Uterus (tissue), 2 donors: ENCODE measurements around the gene AVPR2.

ENCODE experiments used
- POLR2A ChIP-seq, 2 donors: fragments of 450-650 bp; IDR thresholded peaks; one replicate each; pipeline ENCODE4 v1.6.1; 2016; ENCODE audit warnings: antibody characterized with exemption in 2 of 2, mild to moderate bottlenecking in 1 of 2, moderate library complexity in 1 of 2
- TF ChIP-seq, protein P1 (sequence below), 4 experiments: fragments of 200-600 bp in 2 of 4; fragments of 450-650 bp in 2 of 4; sonication (generic) in 2 of 4; IDR thresholded peaks; one replicate each; pipeline ENCODE4 v1.5.1; 2016 to 2019; ENCODE audit warnings: antibody characterized with exemption in 4 of 4, mild to moderate bottlenecking in 2 of 4, moderate library complexity in 1 of 4

DNA sequence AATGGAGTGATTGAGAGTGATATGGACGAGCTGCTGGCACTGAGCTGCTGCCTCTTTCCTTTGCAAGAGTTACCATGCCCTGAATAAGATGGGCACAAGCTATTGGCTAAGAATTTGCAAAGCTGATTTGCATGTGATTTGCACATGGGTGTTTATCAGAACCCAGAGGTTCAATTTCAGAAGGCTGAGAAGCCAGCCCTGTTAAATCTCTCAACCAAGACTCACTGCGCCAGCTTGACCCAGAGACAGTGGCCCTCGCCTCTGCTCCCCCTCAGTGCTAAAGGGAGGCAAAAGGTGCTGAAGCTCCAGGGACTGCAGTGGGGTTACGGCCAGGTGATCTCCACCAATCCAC lies 20.9 kb downstream of the AVPR2 start:
- TF ChIP-seq, protein P1, sequence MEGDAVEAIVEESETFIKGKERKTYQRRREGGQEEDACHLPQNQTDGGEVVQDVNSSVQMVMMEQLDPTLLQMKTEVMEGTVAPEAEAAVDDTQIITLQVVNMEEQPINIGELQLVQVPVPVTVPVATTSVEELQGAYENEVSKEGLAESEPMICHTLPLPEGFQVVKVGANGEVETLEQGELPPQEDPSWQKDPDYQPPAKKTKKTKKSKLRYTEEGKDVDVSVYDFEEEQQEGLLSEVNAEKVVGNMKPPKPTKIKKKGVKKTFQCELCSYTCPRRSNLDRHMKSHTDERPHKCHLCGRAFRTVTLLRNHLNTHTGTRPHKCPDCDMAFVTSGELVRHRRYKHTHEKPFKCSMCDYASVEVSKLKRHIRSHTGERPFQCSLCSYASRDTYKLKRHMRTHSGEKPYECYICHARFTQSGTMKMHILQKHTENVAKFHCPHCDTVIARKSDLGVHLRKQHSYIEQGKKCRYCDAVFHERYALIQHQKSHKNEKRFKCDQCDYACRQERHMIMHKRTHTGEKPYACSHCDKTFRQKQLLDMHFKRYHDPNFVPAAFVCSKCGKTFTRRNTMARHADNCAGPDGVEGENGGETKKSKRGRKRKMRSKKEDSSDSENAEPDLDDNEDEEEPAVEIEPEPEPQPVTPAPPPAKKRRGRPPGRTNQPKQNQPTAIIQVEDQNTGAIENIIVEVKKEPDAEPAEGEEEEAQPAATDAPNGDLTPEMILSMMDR (IDR thresholded peaks at IDR 0.05): no peak
- no peak for TF ChIP-seq POLR2A (IDR thresholded peaks at IDR 0.05)
